ENCODE measurements around the gene KCNQ1. TPM values are rescaled to one million over a fixed set of nuclear protein-coding genes. Genes with fewer than 3 reads are reported as not detected.
A peak's percentile ranks its signal among the peaks of the same experiment; 100 is the strongest.

The KCNQ1 gene
- total and polyA plus RNA-seq, 9 of the 15 experiments (the other 6 are each of a cell fraction or from before 2014, with no cell fraction given), result 0.44 TPM; not detected in 8

- POLR2A ChIA-PET, result interaction anchor here (0.6 to 0.7 kb wide), 2 partner anchors 9 to 10 kb away, joined by 3 read pairs; no protein-coding TSS in a partner anchor
- Histone ChIP-seq H3K27ac (ENCODE audit: extremely low read depth, low read depth, low read length) (no peak overlapping the region), H3K4me2 (ENCODE audit: insufficient read depth, low read length) (no peak overlapping the region), H3K9me1 (ENCODE audit: control insufficient read depth, insufficient read depth, low read length) (no peaks in the 10 kb centered on the region), H3K36me3 (ENCODE audit: control insufficient read depth, insufficient read depth, low read length) (no peaks in the 10 kb centered on the region), H3K27me3 (ENCODE audit: control insufficient read depth in 2 of 2, insufficient read depth in 2 of 2, low read length in 2 of 2) (peaks cover 14 to 75% of the 10 kb centered on the region in 2 experiments; a peak in 4 of 5 replicates), H3K4me3 (no peak overlapping the region), H3K9me3 (replicated peaks; ENCODE audit: control insufficient read depth, insufficient read depth, low read depth, low read length) (no peaks in the 10 kb centered on the region), H3K4me1 (replicated peaks in 1 of 2; ENCODE audit: control insufficient read depth in 2 of 2, insufficient read depth in 2 of 2, low read length in 2 of 2) (peaks cover 0 to 54% of the 10 kb centered on the region in 2 experiments; a peak in 2 of 5 replicates), H2AFZ (ENCODE audit: low read depth, low read length) (peak overlapping the region; percentile 28; the same call in 1 of the 2 replicates), H3K9ac (ENCODE audit: insufficient read depth in 1 of 2, low read depth in 2 of 2, low read length in 2 of 2) (peak overlapping the region in 1 of 2 experiments; percentile 78; a peak in 2 of 4 replicates), H4K20me1 (replicated peaks; ENCODE audit: control insufficient read depth, insufficient read depth, low read length) (peaks cover 7% of the 10 kb centered on the region), H3K79me2 (ENCODE audit: control insufficient read depth, insufficient read depth, low read length) (no peaks in the 10 kb centered on the region)
- BruUV-seq (replicated peaks), result no TSS peak
- peak; percentile 27 to 37 (median 36) for DNase-seq (ENCODE audit: extremely low read depth in 1 of 4, low spot score in 3 of 4)
- in situ Hi-C loops (cut with MboI) (no loop called here), intact Hi-C loops (cut with micrococcal nuclease) (no loop called here)
- 10% methylated on average over 22 of the region's 25 CpGs for WGBS (ENCODE audit: insufficient coverage, low coverage, missing lambda C conversion rate)
- CTCF ChIA-PET (ENCODE audit: low intra/inter-chr PET ratio), result interaction anchor here (0.7 kb wide), 1 partner anchor 100 kb away, joined by 4 read pairs; no protein-coding TSS in a partner anchor
- ATAC-seq, result peak; percentile 71
- FAIRE-seq, result no peak
- peak; percentile 45 for TF ChIP-seq POLR2G (IDR thresholded peaks at IDR 0.05; ENCODE audit: low read depth, low read length)
- no peak for TF ChIP-seq ZBTB2 (IDR thresholded peaks at IDR 0.05)
- no peak for TF ChIP-seq ZNF212 (CRISPR knock-in tag; IDR thresholded peaks at IDR 0.05)
- TF ChIP-seq RAD21 (CRISPR knock-in tag; conservative IDR thresholded peaks at IDR 0.05 in 1 of 2, IDR thresholded peaks at IDR 0.05 in 1 of 2), result peak in 1 of 2 experiments; percentile 44; a peak in 1 of 4 replicates
- no peak for TF ChIP-seq PURB (CRISPR knock-in tag; IDR thresholded peaks at IDR 0.05; ENCODE audit: low read depth)
- peak; percentile 20; the same call in 1 of the 2 replicates for TF ChIP-seq PHF8 (IDR thresholded peaks at IDR 0.05; ENCODE audit: borderline replicate concordance, low read length)
- peak; percentile 77 for TF ChIP-seq ZFX (CRISPR knock-in tag; IDR thresholded peaks at IDR 0.05)
- peak; percentile 58; the same call in 1 of the 2 replicates for TF ChIP-seq ZBTB7A (IDR thresholded peaks at IDR 0.05; ENCODE audit: borderline replicate concordance, control insufficient read depth, low read depth, low read length)
- TF ChIP-seq MAZ (CRISPR knock-in tag; conservative IDR thresholded peaks at IDR 0.05 in 1 of 2, IDR thresholded peaks at IDR 0.05 in 1 of 2), result peak in 1 of 2 experiments; percentile 55; a peak in 2 of 4 replicates
- TF ChIP-seq SPI1 (IDR thresholded peaks at IDR 0.05; ENCODE audit: borderline replicate concordance, low read depth, low read length), result peak; percentile 93
- TF ChIP-seq POLR2H (tag; IDR thresholded peaks at IDR 0.05; ENCODE audit: low read depth), result no peak
- peak; percentile 39 to 56 (median 52); a peak in 5 of 6 replicates for TF ChIP-seq CTCF (IDR thresholded peaks at IDR 0.05 in 2 of 3, conservative IDR thresholded peaks at IDR 0.05 in 1 of 3; ENCODE audit: insufficient read depth in 2 of 3, low read depth in 1 of 3, low read length in 3 of 3)
- TF ChIP-seq TOE1 (IDR thresholded peaks at IDR 0.05; ENCODE audit: borderline replicate concordance), result no peak
- TF ChIP-seq TOE1 (CRISPR knock-in tag; IDR thresholded peaks at IDR 0.05; ENCODE audit: borderline replicate concordance, low read depth), result no peak
- 0 out of 2 replicates have a peak, but pooled peaks have one; percentile 15 for TF ChIP-seq GABPA (tag; conservative IDR thresholded peaks at IDR 0.05; ENCODE audit: low read depth)
Observed at GRCh38 chr11:2526808-2527381, 82.1 kb downstream of the KCNQ1 start.
